SK-N-SH treated with all-trans-retinoic acid at 6 μM for 48 hours (cell line): ENCODE measurements around the gene TTC39B.

Experiments
- ARNTL ChIP-seq: fragments of 450-650 bp; formaldehyde crosslinking; IDR thresholded peaks from 2 replicates; pipeline ENCODE4 v1.5.0; 2020; ENCODE audit warnings: low read depth, mild to moderate bottlenecking, moderate library complexity, borderline replicate concordance
- BACH2 ChIP-seq: fragments of 250-450 bp; sonication (Bioruptor Pico); IDR thresholded peaks from 2 replicates; pipeline ENCODE4 v1.9.0; 2021; ENCODE audit warnings: mild to moderate bottlenecking, borderline replicate concordance
- GLIS3 ChIP-seq: fragments of 250-450 bp; sonication (Bioruptor Pico); IDR thresholded peaks from 2 replicates; pipeline ENCODE4 v1.5.0; 2020; ENCODE audit warnings: mild to moderate bottlenecking, moderate library complexity
- ISL1 ChIP-seq: fragments of 250-450 bp; sonication (Bioruptor Pico); IDR thresholded peaks from 2 replicates; pipeline ENCODE4 v2.1.2; 2022; ENCODE audit warnings: mild to moderate bottlenecking, moderate library complexity
- PPARA ChIP-seq: fragments of 250-450 bp; sonication (Bioruptor Pico); IDR thresholded peaks from 2 replicates; pipeline ENCODE4 v1.5.0; 2020; ENCODE audit warnings: mild to moderate bottlenecking, borderline replicate concordance
- RARB ChIP-seq: fragments of 250-450 bp; sonication (Bioruptor Pico); IDR thresholded peaks from 2 replicates; pipeline ENCODE4 v1.8.0; 2021; ENCODE audit warnings: mild to moderate bottlenecking, moderate library complexity
- SNAI2 ChIP-seq: fragments of 250-450 bp; sonication (Bioruptor Pico); IDR thresholded peaks from 2 replicates; pipeline ENCODE4 v1.5.0; 2020; ENCODE audit warnings: mild to moderate bottlenecking, moderate library complexity
- ZFP3 ChIP-seq: fragments of 250-450 bp; sonication (Bioruptor Pico); IDR thresholded peaks from 2 replicates; pipeline ENCODE4 v1.5.0; 2020; ENCODE audit warnings: mild to moderate bottlenecking, moderate library complexity
- ZFP30 ChIP-seq: fragments of 450-650 bp; formaldehyde crosslinking; IDR thresholded peaks from 2 replicates; pipeline ENCODE4 v1.5.0; 2022; ENCODE audit warnings: mild to moderate bottlenecking, moderate library complexity
- ZNF70 ChIP-seq: fragments of 450-650 bp; formaldehyde crosslinking; IDR thresholded peaks from 2 replicates; pipeline ENCODE4 v1.5.0; 2020; ENCODE audit warnings: mild to moderate bottlenecking, moderate library complexity
- ZNF8 ChIP-seq: fragments of 450-650 bp; formaldehyde crosslinking; IDR thresholded peaks from 2 replicates; pipeline ENCODE4 v1.5.0; 2020; ENCODE audit warnings: mild to moderate bottlenecking, moderate library complexity
- TF ChIP-seq, protein P1 (sequence below): fragments of 250-450 bp; sonication (Bioruptor Pico); IDR thresholded peaks from 2 replicates; pipeline ENCODE4 v1.5.1; 2020; ENCODE audit warnings: low read depth, mild to moderate bottlenecking, moderate library complexity
- TF ChIP-seq, protein P2 (sequence below): fragments of 250-450 bp; sonication (Bioruptor Pico); IDR thresholded peaks from 2 replicates; pipeline ENCODE4 v1.8.0; 2020; ENCODE audit warnings: mild to moderate bottlenecking, moderate library complexity, borderline replicate concordance
- TF ChIP-seq, protein P3 (sequence below): fragments of 250-450 bp; sonication (Bioruptor Pico); IDR thresholded peaks from 2 replicates; pipeline ENCODE4 v1.5.1; 2021; ENCODE audit warnings: mild to moderate bottlenecking, moderate library complexity

DNA sequence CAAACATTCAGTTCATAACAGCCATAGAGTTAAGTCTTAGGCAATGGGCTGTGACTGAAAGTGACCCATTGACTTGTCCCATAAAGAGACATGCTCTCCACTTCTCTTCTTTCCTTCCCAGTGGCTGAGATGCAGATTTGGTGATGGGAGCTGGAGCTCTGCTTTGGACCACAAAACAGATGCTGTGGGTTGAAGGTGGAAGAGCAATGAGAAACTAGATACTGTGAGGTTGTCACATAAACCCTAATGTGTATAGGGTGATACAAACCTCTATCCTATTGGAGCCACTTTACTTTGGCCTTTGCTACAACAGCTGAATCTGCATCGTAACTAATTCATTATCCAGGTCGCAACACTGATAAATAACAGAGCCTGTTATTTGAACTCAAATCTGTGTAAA lies 192.0 kb downstream of the TTC39B start:
- TF ChIP-seq ZNF8 (CRISPR knock-in tag): no peak
- no peak for TF ChIP-seq RARB
- no peak for TF ChIP-seq BACH2
- TF ChIP-seq, protein P1, sequence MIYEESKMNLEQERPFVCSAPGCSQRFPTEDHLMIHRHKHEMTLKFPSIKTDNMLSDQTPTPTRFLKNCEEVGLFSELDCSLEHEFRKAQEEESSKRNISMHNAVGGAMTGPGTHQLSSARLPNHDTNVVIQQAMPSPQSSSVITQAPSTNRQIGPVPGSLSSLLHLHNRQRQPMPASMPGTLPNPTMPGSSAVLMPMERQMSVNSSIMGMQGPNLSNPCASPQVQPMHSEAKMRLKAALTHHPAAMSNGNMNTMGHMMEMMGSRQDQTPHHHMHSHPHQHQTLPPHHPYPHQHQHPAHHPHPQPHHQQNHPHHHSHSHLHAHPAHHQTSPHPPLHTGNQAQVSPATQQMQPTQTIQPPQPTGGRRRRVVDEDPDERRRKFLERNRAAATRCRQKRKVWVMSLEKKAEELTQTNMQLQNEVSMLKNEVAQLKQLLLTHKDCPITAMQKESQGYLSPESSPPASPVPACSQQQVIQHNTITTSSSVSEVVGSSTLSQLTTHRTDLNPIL: no peak
- no peak for TF ChIP-seq PPARA (CRISPR knock-in tag)
- no peak for TF ChIP-seq GLIS3 (CRISPR knock-in tag)
- no peak for TF ChIP-seq ZNF70 (CRISPR knock-in tag)
- TF ChIP-seq, protein P2, sequence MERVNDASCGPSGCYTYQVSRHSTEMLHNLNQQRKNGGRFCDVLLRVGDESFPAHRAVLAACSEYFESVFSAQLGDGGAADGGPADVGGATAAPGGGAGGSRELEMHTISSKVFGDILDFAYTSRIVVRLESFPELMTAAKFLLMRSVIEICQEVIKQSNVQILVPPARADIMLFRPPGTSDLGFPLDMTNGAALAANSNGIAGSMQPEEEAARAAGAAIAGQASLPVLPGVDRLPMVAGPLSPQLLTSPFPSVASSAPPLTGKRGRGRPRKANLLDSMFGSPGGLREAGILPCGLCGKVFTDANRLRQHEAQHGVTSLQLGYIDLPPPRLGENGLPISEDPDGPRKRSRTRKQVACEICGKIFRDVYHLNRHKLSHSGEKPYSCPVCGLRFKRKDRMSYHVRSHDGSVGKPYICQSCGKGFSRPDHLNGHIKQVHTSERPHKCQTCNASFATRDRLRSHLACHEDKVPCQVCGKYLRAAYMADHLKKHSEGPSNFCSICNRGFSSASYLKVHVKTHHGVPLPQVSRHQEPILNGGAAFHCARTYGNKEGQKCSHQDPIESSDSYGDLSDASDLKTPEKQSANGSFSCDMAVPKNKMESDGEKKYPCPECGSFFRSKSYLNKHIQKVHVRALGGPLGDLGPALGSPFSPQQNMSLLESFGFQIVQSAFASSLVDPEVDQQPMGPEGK (CRISPR knock-in tag): no peak
- no peak for TF ChIP-seq ZFP30 (CRISPR knock-in tag)
- TF ChIP-seq ISL1: no peak
- no peak for TF ChIP-seq SNAI2
- TF ChIP-seq ARNTL (CRISPR knock-in tag): no peak
- TF ChIP-seq, protein P3, sequence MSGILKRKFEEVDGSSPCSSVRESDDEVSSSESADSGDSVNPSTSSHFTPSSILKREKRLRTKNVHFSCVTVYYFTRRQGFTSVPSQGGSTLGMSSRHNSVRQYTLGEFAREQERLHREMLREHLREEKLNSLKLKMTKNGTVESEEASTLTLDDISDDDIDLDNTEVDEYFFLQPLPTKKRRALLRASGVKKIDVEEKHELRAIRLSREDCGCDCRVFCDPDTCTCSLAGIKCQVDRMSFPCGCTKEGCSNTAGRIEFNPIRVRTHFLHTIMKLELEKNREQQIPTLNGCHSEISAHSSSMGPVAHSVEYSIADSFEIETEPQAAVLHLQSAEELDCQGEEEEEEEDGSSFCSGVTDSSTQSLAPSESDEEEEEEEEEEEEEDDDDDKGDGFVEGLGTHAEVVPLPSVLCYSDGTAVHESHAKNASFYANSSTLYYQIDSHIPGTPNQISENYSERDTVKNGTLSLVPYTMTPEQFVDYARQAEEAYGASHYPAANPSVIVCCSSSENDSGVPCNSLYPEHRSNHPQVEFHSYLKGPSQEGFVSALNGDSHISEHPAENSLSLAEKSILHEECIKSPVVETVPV (CRISPR knock-in tag): no peak
- no peak for TF ChIP-seq ZFP3 (CRISPR knock-in tag)
